Activated naive CD4-positive, alpha-beta T cell treated with anti-CD3 and anti-CD28 coated beads, Interleukin-2, amount 50 U/mL, for 24 hours (primary cell): ENCODE measurements around the gene RHAG.
"Not testable (repeated sequence)": the region's sequence is repeated elsewhere in the genome, so short reads cannot be mapped to it uniquely, and the experiment has no call there.

Source experiments
- H3K27ac Mint-ChIP-seq: one replicate; pipeline ENCODE4 v1.8.0; 2021; ENCODE audit warnings: mild to moderate bottlenecking, mixed read lengths
- H3K27me3 Mint-ChIP-seq: one replicate; pipeline ENCODE4 v1.8.0; 2021; ENCODE audit warnings: mixed read lengths
- H3K36me3 Mint-ChIP-seq: one replicate; pipeline ENCODE4 v1.8.0; 2021; ENCODE audit warnings: mixed read lengths
- H3K4me1 Mint-ChIP-seq: one replicate; pipeline ENCODE4 v1.8.0; 2021; ENCODE audit warnings: mixed read lengths
- H3K4me3 Mint-ChIP-seq: one replicate; pipeline ENCODE4 v1.8.0; 2021; ENCODE audit warnings: mild to moderate bottlenecking, mixed read lengths
- H3K9me3 Mint-ChIP-seq: one replicate; pipeline ENCODE4 v1.8.0; 2021; ENCODE audit warnings: mixed read lengths

The RHAG gene

GRCh38 chr6:49608275-49608674, 28.4 kb downstream of the RHAG start:
- not testable (repeated sequence) for H3K9me3 Mint-ChIP-seq, H3K4me1 Mint-ChIP-seq, H3K27ac Mint-ChIP-seq

GRCh38 chr6:49607391-49607982, 29.2 kb downstream of the RHAG start:
- H3K27ac Mint-ChIP-seq = no peak overlapping the region
- no peak overlapping the region for H3K4me3 Mint-ChIP-seq
- no peaks in the 10 kb centered on the region for H3K9me3 Mint-ChIP-seq
- H3K27me3 Mint-ChIP-seq = peaks cover 4% of the 10 kb centered on the region
- no peaks in the 10 kb centered on the region for H3K4me1 Mint-ChIP-seq
- no peaks in the 10 kb centered on the region for H3K36me3 Mint-ChIP-seq

More at GRCh38 chr6:49608275-49608674, 28.4 kb downstream of the RHAG start:
- H3K36me3 Mint-ChIP-seq, H3K4me3 Mint-ChIP-seq, H3K27me3 Mint-ChIP-seq: not testable (repeated sequence)

- no peaks in the 10 kb centered on the region for H3K4me1 Mint-ChIP-seq
Measured at GRCh38 chr6:49606721-49607390, 29.8 kb downstream of the RHAG start.

GRCh38 chr6:49604080-49604479, 32.6 kb downstream of the RHAG start:
- H3K4me1 Mint-ChIP-seq, H3K27ac Mint-ChIP-seq, H3K9me3 Mint-ChIP-seq, H3K27me3 Mint-ChIP-seq, H3K36me3 Mint-ChIP-seq, H3K4me3 Mint-ChIP-seq: not testable (repeated sequence)

More at GRCh38 chr6:49606721-49607390, 29.8 kb downstream of the RHAG start:
- no peak overlapping the region for H3K4me3 Mint-ChIP-seq
- no peaks in the 10 kb centered on the region for H3K9me3 Mint-ChIP-seq
- H3K36me3 Mint-ChIP-seq = no peaks in the 10 kb centered on the region
- H3K27me3 Mint-ChIP-seq = peaks cover 4% of the 10 kb centered on the region
- H3K27ac Mint-ChIP-seq = no peak overlapping the region

- H3K4me1 Mint-ChIP-seq, H3K27me3 Mint-ChIP-seq, H3K9me3 Mint-ChIP-seq, H3K36me3 Mint-ChIP-seq, H3K27ac Mint-ChIP-seq, H3K4me3 Mint-ChIP-seq: not testable (repeated sequence)
Measured at GRCh38 chr6:49587262-49587661, 49.4 kb downstream of the RHAG start.

GRCh38 chr6:49582529-49582928, 54.1 kb downstream of the RHAG start:
- Mint-ChIP-seq H3K4me3 (no peak overlapping the region), H3K27ac (no peak overlapping the region), H3K27me3 (no peaks in the 10 kb centered on the region), H3K9me3 (no peaks in the 10 kb centered on the region), H3K36me3 (no peaks in the 10 kb centered on the region), H3K4me1 (no peaks in the 10 kb centered on the region)

- Mint-ChIP-seq H3K9me3 (no peaks in the 10 kb centered on the region), H3K36me3 (no peaks in the 10 kb centered on the region), H3K4me3 (no peak overlapping the region), H3K27ac (no peak overlapping the region), H3K27me3 (no peaks in the 10 kb centered on the region), H3K4me1 (no peaks in the 10 kb centered on the region)
Measured at GRCh38 chr6:49579649-49580048, 57.0 kb downstream of the RHAG start.

- H3K27me3 Mint-ChIP-seq = peaks cover 2% of the 10 kb centered on the region
- no peaks in the 10 kb centered on the region for H3K4me1 Mint-ChIP-seq
- H3K36me3 Mint-ChIP-seq = no peaks in the 10 kb centered on the region
- H3K27ac Mint-ChIP-seq = no peak overlapping the region
- no peaks in the 10 kb centered on the region for H3K9me3 Mint-ChIP-seq
- no peak overlapping the region for H3K4me3 Mint-ChIP-seq
Measured at GRCh38 chr6:49576618-49577017, 60.0 kb downstream of the RHAG start.

- H3K9me3 Mint-ChIP-seq = no peaks in the 10 kb centered on the region
- no peaks in the 10 kb centered on the region for H3K36me3 Mint-ChIP-seq
- peaks cover 4% of the 10 kb centered on the region for H3K27me3 Mint-ChIP-seq
- H3K4me3 Mint-ChIP-seq = no peak overlapping the region
- no peaks in the 10 kb centered on the region for H3K4me1 Mint-ChIP-seq
- H3K27ac Mint-ChIP-seq = no peak overlapping the region
Measured at GRCh38 chr6:49570474-49571079, 66.1 kb downstream of the RHAG start.

GRCh38 chr6:49565855-49566254, 70.8 kb downstream of the RHAG start:
- peaks cover 6% of the 10 kb centered on the region for H3K27me3 Mint-ChIP-seq
- no peaks in the 10 kb centered on the region for H3K4me1 Mint-ChIP-seq
- peaks cover under 1% of the 10 kb centered on the region for H3K36me3 Mint-ChIP-seq
- H3K4me3 Mint-ChIP-seq = no peak overlapping the region
- no peak overlapping the region for H3K27ac Mint-ChIP-seq
- no peaks in the 10 kb centered on the region for H3K9me3 Mint-ChIP-seq

GRCh38 chr6:49565261-49565660, 71.4 kb downstream of the RHAG start:
- H3K27ac Mint-ChIP-seq = no peak overlapping the region
- H3K36me3 Mint-ChIP-seq = peaks cover 1% of the 10 kb centered on the region
- no peaks in the 10 kb centered on the region for H3K9me3 Mint-ChIP-seq
- no peak overlapping the region for H3K4me3 Mint-ChIP-seq
- peaks cover 6% of the 10 kb centered on the region for H3K27me3 Mint-ChIP-seq
- no peaks in the 10 kb centered on the region for H3K4me1 Mint-ChIP-seq

GRCh38 chr6:49564552-49564951, 72.1 kb downstream of the RHAG start:
- no peak overlapping the region for H3K4me3 Mint-ChIP-seq
- no peak overlapping the region for H3K27ac Mint-ChIP-seq
- H3K36me3 Mint-ChIP-seq = peaks cover 1% of the 10 kb centered on the region
- H3K4me1 Mint-ChIP-seq = no peaks in the 10 kb centered on the region
- H3K27me3 Mint-ChIP-seq = peaks cover 6% of the 10 kb centered on the region
- no peaks in the 10 kb centered on the region for H3K9me3 Mint-ChIP-seq

GRCh38 chr6:49563006-49563886, 73.4 kb downstream of the RHAG start:
- Mint-ChIP-seq H3K36me3 (peaks cover 1% of the 10 kb centered on the region), H3K27me3 (peaks cover 6% of the 10 kb centered on the region), H3K4me1 (no peaks in the 10 kb centered on the region), H3K9me3 (no peaks in the 10 kb centered on the region), H3K4me3 (no peak overlapping the region), H3K27ac (no peak overlapping the region)

GRCh38 chr6:49558238-49558637, 78.4 kb downstream of the RHAG start:
- H3K9me3 Mint-ChIP-seq = no peaks in the 10 kb centered on the region
- H3K36me3 Mint-ChIP-seq = peaks cover 1% of the 10 kb centered on the region
- H3K27me3 Mint-ChIP-seq = peaks cover 5% of the 10 kb centered on the region
- H3K27ac Mint-ChIP-seq = no peak overlapping the region
- peaks cover 5% of the 10 kb centered on the region for H3K4me1 Mint-ChIP-seq
- H3K4me3 Mint-ChIP-seq = no peak overlapping the region

GRCh38 chr6:49557177-49557576, 79.5 kb downstream of the RHAG start:
- H3K4me1 Mint-ChIP-seq = peaks cover 11% of the 10 kb centered on the region
- no peak overlapping the region for H3K27ac Mint-ChIP-seq
- H3K27me3 Mint-ChIP-seq = peaks cover 5% of the 10 kb centered on the region
- H3K9me3 Mint-ChIP-seq = no peaks in the 10 kb centered on the region
- H3K4me3 Mint-ChIP-seq = no peak overlapping the region
- peaks cover 1% of the 10 kb centered on the region for H3K36me3 Mint-ChIP-seq

- peaks cover 16% of the 10 kb centered on the region for H3K4me1 Mint-ChIP-seq
- peaks cover 6% of the 10 kb centered on the region for H3K27me3 Mint-ChIP-seq
- peaks cover 1% of the 10 kb centered on the region for H3K36me3 Mint-ChIP-seq
- no peaks in the 10 kb centered on the region for H3K9me3 Mint-ChIP-seq
- no peak overlapping the region for H3K27ac Mint-ChIP-seq
- no peak overlapping the region for H3K4me3 Mint-ChIP-seq
Measured at GRCh38 chr6:49556429-49556837, 80.2 kb downstream of the RHAG start.
